Measurements from ENCODE around the gene FBXL14.

FBXL14 gene

GRCh38 chr12:1594261-1595025 lies at the start of gene FBXL14:
FBXL14 (minus strand) TSS chr12:1594581; CDS start chr12:1594066, 515 bp downstream.
- Histone ChIP-seq H3K36me3 (ENCODE audit: control insufficient read depth, insufficient read depth, low read length) (no peaks in the 10 kb centered on the region), H3K9ac (peak within 1 kb of the TSS; percentile 51), H3K27me3 (ENCODE audit: control insufficient read depth, insufficient read depth, low read length) (no peaks in the 10 kb centered on the region), H3K4me3 (ENCODE audit: low read depth, low read length) (peak within 1 kb of the TSS; percentile 76), H3K4me1 (peaks cover 25% of the 10 kb centered on the region), H3K27ac (peak within 1 kb of the TSS; percentile 94), H3K9me3 (ENCODE audit: control insufficient read depth, low read length) (no peaks in the 10 kb centered on the region), H2AFZ (peak within 1 kb of the TSS; percentile 90), H3K4me2 (ENCODE audit: low read length) (peak within 1 kb of the TSS; percentile 88), H3K79me2 (peaks cover 28% of the 10 kb centered on the region)
- no peak for TF ChIP-seq CTCF (IDR thresholded peaks at IDR 0.05)

GRCh38 chr12:1643905-1644533 lies 49.6 kb upstream of the FBXL14 start:
- Histone ChIP-seq H3K9me3 (ENCODE audit: control insufficient read depth, low read length) (no peaks in the 10 kb centered on the region), H3K4me2 (ENCODE audit: low read length) (no peak overlapping the region), H3K4me1 (peaks cover 60% of the 10 kb centered on the region), H3K36me3 (ENCODE audit: control insufficient read depth, insufficient read depth, low read length) (no peaks in the 10 kb centered on the region), H3K27me3 (ENCODE audit: control insufficient read depth, insufficient read depth, low read length) (no peaks in the 10 kb centered on the region), H3K9ac (no peak overlapping the region), H2AFZ (no peak overlapping the region), H3K4me3 (ENCODE audit: low read depth, low read length) (no peak overlapping the region), H3K27ac (peak overlapping the region; percentile 96), H3K79me2 (peaks cover 7% of the 10 kb centered on the region)
- TF ChIP-seq CTCF (IDR thresholded peaks at IDR 0.05) = no peak

GRCh38 chr12:1643043-1643442 lies 48.7 kb upstream of the FBXL14 start:
- H3K27me3 ChIP-seq (ENCODE audit: control insufficient read depth, insufficient read depth, low read length) = no peaks in the 10 kb centered on the region
- H3K79me2 ChIP-seq = peaks cover 16% of the 10 kb centered on the region
- H3K9me3 ChIP-seq (ENCODE audit: control insufficient read depth, low read length) = no peaks in the 10 kb centered on the region
- no peak overlapping the region for H3K9ac ChIP-seq
- no peaks in the 10 kb centered on the region for H3K36me3 ChIP-seq (ENCODE audit: control insufficient read depth, insufficient read depth, low read length)
- H2AFZ ChIP-seq = no peak overlapping the region
- no peak for TF ChIP-seq CTCF (IDR thresholded peaks at IDR 0.05)
- no peak overlapping the region for H3K4me3 ChIP-seq (ENCODE audit: low read depth, low read length)
- no peak overlapping the region for H3K4me2 ChIP-seq (ENCODE audit: low read length)
- peak overlapping the region; percentile 71 for H3K27ac ChIP-seq
- peaks cover 50% of the 10 kb centered on the region for H3K4me1 ChIP-seq

GRCh38 chr12:1642513-1642912 lies 48.1 kb upstream of the FBXL14 start:
- no peak overlapping the region for H2AFZ ChIP-seq
- no peak for TF ChIP-seq CTCF (IDR thresholded peaks at IDR 0.05)
- H3K36me3 ChIP-seq (ENCODE audit: control insufficient read depth, insufficient read depth, low read length) = no peaks in the 10 kb centered on the region
- no peak overlapping the region for H3K4me2 ChIP-seq (ENCODE audit: low read length)
- H3K27ac ChIP-seq = peak overlapping the region; percentile 71
- H3K4me3 ChIP-seq (ENCODE audit: low read depth, low read length) = no peak overlapping the region
- H3K4me1 ChIP-seq = peaks cover 47% of the 10 kb centered on the region
- H3K9ac ChIP-seq = no peak overlapping the region
- peaks cover 16% of the 10 kb centered on the region for H3K79me2 ChIP-seq
- H3K27me3 ChIP-seq (ENCODE audit: control insufficient read depth, insufficient read depth, low read length) = no peaks in the 10 kb centered on the region
- no peaks in the 10 kb centered on the region for H3K9me3 ChIP-seq (ENCODE audit: control insufficient read depth, low read length)

Data from parathyroid adenoma (tissue), 2 donors.